ENCODE results near the gene USP48. TPM values are rescaled to one million over a fixed set of nuclear protein-coding genes. Genes with fewer than 3 reads are reported as not detected.

Gene USP48
- total and polyA plus RNA-seq, 2 of the 13 experiments (the other 11 are each of a cell fraction or from before 2014, with no cell fraction given), result 30.4 to 30.7 TPM

DNA sequence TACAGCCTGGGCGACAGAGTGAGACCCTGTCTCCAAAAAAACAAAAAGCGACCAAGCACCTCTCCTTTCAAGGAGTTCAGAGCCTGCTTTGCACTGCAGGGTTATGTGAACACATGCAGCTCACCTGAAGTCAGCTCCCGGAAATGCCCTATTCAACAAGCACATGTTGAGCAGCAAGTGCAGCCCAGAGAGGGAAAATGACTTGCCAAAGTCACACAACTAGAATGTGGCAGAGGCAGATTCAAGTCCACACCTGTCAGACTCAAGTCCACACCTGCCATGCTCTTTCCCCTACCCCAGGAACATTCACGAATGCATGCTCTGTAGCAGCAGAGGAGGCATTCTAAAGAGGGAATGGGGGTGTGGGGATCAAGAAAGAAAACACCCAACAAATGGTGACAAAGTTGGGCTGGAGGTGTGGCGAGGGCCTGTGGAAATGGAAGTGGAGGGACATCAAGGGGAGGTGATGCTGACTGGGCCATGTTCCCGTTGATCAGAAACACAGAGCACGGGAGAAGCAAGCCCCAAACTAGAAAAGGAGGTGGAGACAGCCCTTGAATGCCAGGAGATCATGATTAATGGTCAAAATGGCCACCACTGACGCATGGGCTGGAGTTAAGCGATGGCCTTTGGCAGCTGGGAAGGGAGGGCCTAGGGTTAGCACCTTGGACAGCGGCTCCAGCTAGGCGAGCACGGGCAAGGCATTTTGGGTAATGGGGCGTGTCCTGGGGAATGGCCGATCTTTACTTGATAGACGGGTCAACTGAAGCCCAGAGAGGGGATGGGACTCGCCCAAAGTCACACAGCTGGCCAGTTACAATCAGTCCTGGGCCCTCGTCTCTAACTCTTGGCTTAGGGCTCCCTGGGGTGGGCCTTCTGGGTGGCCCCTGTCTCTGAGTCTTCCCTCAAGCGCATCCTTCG is 135.3 kb downstream of the USP48 start (continued):
- TF ChIP-seq, protein P1, sequence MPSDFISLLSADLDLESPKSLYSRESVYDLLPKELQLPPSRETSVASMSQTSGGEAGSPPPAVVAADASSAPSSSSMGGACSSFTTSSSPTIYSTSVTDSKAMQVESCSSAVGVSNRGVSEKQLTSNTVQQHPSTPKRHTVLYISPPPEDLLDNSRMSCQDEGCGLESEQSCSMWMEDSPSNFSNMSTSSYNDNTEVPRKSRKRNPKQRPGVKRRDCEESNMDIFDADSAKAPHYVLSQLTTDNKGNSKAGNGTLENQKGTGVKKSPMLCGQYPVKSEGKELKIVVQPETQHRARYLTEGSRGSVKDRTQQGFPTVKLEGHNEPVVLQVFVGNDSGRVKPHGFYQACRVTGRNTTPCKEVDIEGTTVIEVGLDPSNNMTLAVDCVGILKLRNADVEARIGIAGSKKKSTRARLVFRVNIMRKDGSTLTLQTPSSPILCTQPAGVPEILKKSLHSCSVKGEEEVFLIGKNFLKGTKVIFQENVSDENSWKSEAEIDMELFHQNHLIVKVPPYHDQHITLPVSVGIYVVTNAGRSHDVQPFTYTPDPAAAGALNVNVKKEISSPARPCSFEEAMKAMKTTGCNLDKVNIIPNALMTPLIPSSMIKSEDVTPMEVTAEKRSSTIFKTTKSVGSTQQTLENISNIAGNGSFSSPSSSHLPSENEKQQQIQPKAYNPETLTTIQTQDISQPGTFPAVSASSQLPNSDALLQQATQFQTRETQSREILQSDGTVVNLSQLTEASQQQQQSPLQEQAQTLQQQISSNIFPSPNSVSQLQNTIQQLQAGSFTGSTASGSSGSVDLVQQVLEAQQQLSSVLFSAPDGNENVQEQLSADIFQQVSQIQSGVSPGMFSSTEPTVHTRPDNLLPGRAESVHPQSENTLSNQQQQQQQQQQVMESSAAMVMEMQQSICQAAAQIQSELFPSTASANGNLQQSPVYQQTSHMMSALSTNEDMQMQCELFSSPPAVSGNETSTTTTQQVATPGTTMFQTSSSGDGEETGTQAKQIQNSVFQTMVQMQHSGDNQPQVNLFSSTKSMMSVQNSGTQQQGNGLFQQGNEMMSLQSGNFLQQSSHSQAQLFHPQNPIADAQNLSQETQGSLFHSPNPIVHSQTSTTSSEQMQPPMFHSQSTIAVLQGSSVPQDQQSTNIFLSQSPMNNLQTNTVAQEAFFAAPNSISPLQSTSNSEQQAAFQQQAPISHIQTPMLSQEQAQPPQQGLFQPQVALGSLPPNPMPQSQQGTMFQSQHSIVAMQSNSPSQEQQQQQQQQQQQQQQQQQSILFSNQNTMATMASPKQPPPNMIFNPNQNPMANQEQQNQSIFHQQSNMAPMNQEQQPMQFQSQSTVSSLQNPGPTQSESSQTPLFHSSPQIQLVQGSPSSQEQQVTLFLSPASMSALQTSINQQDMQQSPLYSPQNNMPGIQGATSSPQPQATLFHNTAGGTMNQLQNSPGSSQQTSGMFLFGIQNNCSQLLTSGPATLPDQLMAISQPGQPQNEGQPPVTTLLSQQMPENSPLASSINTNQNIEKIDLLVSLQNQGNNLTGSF (CRISPR knock-in tag; IDR thresholded peaks at IDR 0.05), result 0 out of 2 replicates have a peak, but pooled peaks have one; percentile 44
- TF ChIP-seq, protein P2, sequence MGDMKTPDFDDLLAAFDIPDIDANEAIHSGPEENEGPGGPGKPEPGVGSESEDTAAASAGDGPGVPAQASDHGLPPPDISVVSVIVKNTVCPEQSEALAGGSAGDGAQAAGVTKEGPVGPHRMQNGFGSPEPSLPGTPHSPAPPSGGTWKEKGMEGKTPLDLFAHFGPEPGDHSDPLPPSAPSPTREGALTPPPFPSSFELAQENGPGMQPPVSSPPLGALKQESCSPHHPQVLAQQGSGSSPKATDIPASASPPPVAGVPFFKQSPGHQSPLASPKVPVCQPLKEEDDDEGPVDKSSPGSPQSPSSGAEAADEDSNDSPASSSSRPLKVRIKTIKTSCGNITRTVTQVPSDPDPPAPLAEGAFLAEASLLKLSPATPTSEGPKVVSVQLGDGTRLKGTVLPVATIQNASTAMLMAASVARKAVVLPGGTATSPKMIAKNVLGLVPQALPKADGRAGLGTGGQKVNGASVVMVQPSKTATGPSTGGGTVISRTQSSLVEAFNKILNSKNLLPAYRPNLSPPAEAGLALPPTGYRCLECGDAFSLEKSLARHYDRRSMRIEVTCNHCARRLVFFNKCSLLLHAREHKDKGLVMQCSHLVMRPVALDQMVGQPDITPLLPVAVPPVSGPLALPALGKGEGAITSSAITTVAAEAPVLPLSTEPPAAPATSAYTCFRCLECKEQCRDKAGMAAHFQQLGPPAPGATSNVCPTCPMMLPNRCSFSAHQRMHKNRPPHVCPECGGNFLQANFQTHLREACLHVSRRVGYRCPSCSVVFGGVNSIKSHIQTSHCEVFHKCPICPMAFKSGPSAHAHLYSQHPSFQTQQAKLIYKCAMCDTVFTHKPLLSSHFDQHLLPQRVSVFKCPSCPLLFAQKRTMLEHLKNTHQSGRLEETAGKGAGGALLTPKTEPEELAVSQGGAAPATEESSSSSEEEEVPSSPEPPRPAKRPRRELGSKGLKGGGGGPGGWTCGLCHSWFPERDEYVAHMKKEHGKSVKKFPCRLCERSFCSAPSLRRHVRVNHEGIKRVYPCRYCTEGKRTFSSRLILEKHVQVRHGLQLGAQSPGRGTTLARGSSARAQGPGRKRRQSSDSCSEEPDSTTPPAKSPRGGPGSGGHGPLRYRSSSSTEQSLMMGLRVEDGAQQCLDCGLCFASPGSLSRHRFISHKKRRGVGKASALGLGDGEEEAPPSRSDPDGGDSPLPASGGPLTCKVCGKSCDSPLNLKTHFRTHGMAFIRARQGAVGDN (CRISPR knock-in tag; IDR thresholded peaks at IDR 0.05), result peak; percentile 28
- 0 out of 2 replicates have a peak, but pooled peaks have one; percentile 31 for TF ChIP-seq ZBTB38 (CRISPR knock-in tag; IDR thresholded peaks at IDR 0.05)
